ENCODE measurements around the gene PCNX3. TPM values are rescaled to one million over a fixed set of nuclear protein-coding genes. Genes with fewer than 3 reads are reported as not detected.
A peak's percentile ranks its signal among the peaks of the same experiment; 100 is the strongest.

The PCNX3 gene
- total RNA-seq, 1 donor from 2014 or later: 32.4 TPM

GRCh38 chr11:65607614-65608426, 7.8 kb upstream of the PCNX3 start:
- DNase-seq (no peak), ATAC-seq (no peak)
- no peaks in the 10 kb centered on the region for H3K27me3 ChIP-seq (ENCODE audit: low read depth)
- peak overlapping the region; percentile 38 for H3K4me3 ChIP-seq
- no peaks in the 10 kb centered on the region for H3K9me3 ChIP-seq
- intact Hi-C loops (cut with DNase I): no loop called here
- peaks cover 86% of the 10 kb centered on the region for H3K36me3 ChIP-seq
- TF ChIP-seq, protein P1, sequence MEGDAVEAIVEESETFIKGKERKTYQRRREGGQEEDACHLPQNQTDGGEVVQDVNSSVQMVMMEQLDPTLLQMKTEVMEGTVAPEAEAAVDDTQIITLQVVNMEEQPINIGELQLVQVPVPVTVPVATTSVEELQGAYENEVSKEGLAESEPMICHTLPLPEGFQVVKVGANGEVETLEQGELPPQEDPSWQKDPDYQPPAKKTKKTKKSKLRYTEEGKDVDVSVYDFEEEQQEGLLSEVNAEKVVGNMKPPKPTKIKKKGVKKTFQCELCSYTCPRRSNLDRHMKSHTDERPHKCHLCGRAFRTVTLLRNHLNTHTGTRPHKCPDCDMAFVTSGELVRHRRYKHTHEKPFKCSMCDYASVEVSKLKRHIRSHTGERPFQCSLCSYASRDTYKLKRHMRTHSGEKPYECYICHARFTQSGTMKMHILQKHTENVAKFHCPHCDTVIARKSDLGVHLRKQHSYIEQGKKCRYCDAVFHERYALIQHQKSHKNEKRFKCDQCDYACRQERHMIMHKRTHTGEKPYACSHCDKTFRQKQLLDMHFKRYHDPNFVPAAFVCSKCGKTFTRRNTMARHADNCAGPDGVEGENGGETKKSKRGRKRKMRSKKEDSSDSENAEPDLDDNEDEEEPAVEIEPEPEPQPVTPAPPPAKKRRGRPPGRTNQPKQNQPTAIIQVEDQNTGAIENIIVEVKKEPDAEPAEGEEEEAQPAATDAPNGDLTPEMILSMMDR (IDR thresholded peaks at IDR 0.05): no peak
- H3K27ac ChIP-seq: peak overlapping the region; percentile 44
- peaks cover 59% of the 10 kb centered on the region for H3K4me1 ChIP-seq

GRCh38 chr11:65609229-65609628, 6.3 kb upstream of the PCNX3 start:
- ATAC-seq (no peak), DNase-seq (no peak)
- no peaks in the 10 kb centered on the region for H3K9me3 ChIP-seq
- peak overlapping the region; percentile 95 for H3K4me3 ChIP-seq
- peaks cover 65% of the 10 kb centered on the region for H3K4me1 ChIP-seq
- peak overlapping the region; percentile 46 for H3K27ac ChIP-seq
- H3K27me3 ChIP-seq (ENCODE audit: low read depth): no peaks in the 10 kb centered on the region
- TF ChIP-seq, protein P1 (IDR thresholded peaks at IDR 0.05): no peak
- H3K36me3 ChIP-seq: peaks cover 74% of the 10 kb centered on the region
- intact Hi-C loops (cut with DNase I): no loop called here

DNA sequence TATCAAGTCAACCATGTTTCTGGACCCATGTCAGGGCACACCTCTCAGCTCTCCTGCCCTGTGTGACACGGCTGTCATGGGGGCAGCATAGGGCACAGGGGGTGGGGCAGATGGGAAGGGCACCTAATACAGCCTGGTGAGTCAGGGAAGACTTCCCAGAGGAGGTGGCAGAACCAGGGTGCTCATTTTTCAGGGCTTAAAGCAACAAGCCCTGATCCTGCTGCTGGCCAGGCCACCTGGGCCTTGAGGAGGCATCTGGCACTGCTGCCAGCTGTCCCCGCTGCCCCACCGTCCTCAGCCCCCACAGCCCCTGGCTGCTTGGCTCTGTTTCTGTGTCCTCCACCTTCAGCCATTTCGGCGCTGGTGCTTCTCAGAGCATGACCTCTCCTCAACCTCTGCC, 5.9 kb upstream of the PCNX3 start:
- H3K4me1 ChIP-seq: peaks cover 65% of the 10 kb centered on the region
- no peaks in the 10 kb centered on the region for H3K9me3 ChIP-seq
- H3K27ac ChIP-seq: peak overlapping the region; percentile 46
- H3K36me3 ChIP-seq: peaks cover 69% of the 10 kb centered on the region
- intact Hi-C loops (cut with DNase I): no loop called here
- TF ChIP-seq, protein P1 (IDR thresholded peaks at IDR 0.05): no peak
- no peak for DNase-seq
- H3K4me3 ChIP-seq: peak overlapping the region; percentile 95
- H3K27me3 ChIP-seq (ENCODE audit: low read depth): no peaks in the 10 kb centered on the region
- ATAC-seq: no peak

GRCh38 chr11:65610404-65610803, 5.2 kb upstream of the PCNX3 start:
- H3K36me3 ChIP-seq: peaks cover 62% of the 10 kb centered on the region
- intact Hi-C loops (cut with DNase I): no loop called here
- DNase-seq: no peak
- TF ChIP-seq, protein P1 (IDR thresholded peaks at IDR 0.05): no peak
- no peaks in the 10 kb centered on the region for H3K27me3 ChIP-seq (ENCODE audit: low read depth)
- ATAC-seq: no peak
- peak overlapping the region; percentile 95 for H3K4me3 ChIP-seq
- no peaks in the 10 kb centered on the region for H3K9me3 ChIP-seq
- H3K4me1 ChIP-seq: peaks cover 65% of the 10 kb centered on the region
- H3K27ac ChIP-seq: peak overlapping the region; percentile 95

GRCh38 chr11:65611028-65611757, 4.4 kb upstream of the PCNX3 start:
- Histone ChIP-seq H3K27ac (peak overlapping the region; percentile 95), H3K36me3 (peaks cover 54% of the 10 kb centered on the region), H3K9me3 (no peaks in the 10 kb centered on the region), H3K4me3 (peak overlapping the region; percentile 95), H3K4me1 (peaks cover 65% of the 10 kb centered on the region), H3K27me3 (ENCODE audit: low read depth) (no peaks in the 10 kb centered on the region)
- TF ChIP-seq, protein P1 (IDR thresholded peaks at IDR 0.05): no peak
- no peak for ATAC-seq
- DNase-seq: peak; percentile 80
- intact Hi-C loops (cut with DNase I): no loop called here
